ENCODE results near the gene NPAS3.

Gene NPAS3

GRCh38 chr14:33035416-33036194 lies 96.9 kb downstream of the NPAS3 start:
- TF ChIP-seq CTCF (conservative IDR thresholded peaks at IDR 0.05; ENCODE audit: low read length), result no peak
- H3K4me3 ChIP-seq (ENCODE audit: low read length), result no peak overlapping the region
- DNase-seq (ENCODE audit: low read depth), result no peak

GRCh38 chr14:33039311-33039710 lies 100.6 kb downstream of the NPAS3 start:
- TF ChIP-seq CTCF (conservative IDR thresholded peaks at IDR 0.05; ENCODE audit: low read length), result no peak
- DNase-seq (ENCODE audit: low read depth), result no peak

GRCh38 chr14:33040372-33041140 lies 101.9 kb downstream of the NPAS3 start:
- no peak overlapping the region for H3K4me3 ChIP-seq (ENCODE audit: low read length)
- DNase-seq (ENCODE audit: low read depth), result peak; percentile 5
- no peak for TF ChIP-seq CTCF (conservative IDR thresholded peaks at IDR 0.05; ENCODE audit: low read length)

More at GRCh38 chr14:33039311-33039710, 100.6 kb downstream of the NPAS3 start:
- H3K4me3 ChIP-seq (ENCODE audit: low read length), result no peak overlapping the region

- no peak for TF ChIP-seq CTCF (conservative IDR thresholded peaks at IDR 0.05; ENCODE audit: low read length)
- no peak for DNase-seq (ENCODE audit: low read depth)
- no peak overlapping the region for H3K4me3 ChIP-seq (ENCODE audit: low read length)
Measured at GRCh38 chr14:33042591-33042990, 103.9 kb downstream of the NPAS3 start.

GRCh38 chr14:33045760-33046159 lies 107.1 kb downstream of the NPAS3 start:
- H3K4me3 ChIP-seq (ENCODE audit: low read length), result no peak overlapping the region
- no peak for DNase-seq (ENCODE audit: low read depth)
- TF ChIP-seq CTCF (conservative IDR thresholded peaks at IDR 0.05; ENCODE audit: low read length), result no peak

GRCh38 chr14:33052943-33053342 lies 114.3 kb downstream of the NPAS3 start:
- DNase-seq (ENCODE audit: low read depth), result no peak
- no peak for TF ChIP-seq CTCF (conservative IDR thresholded peaks at IDR 0.05; ENCODE audit: low read length)
- H3K4me3 ChIP-seq (ENCODE audit: low read length), result no peak overlapping the region

GRCh38 chr14:33056213-33056612 lies 117.5 kb downstream of the NPAS3 start:
- no peak for DNase-seq (ENCODE audit: low read depth)
- no peak for TF ChIP-seq CTCF (conservative IDR thresholded peaks at IDR 0.05; ENCODE audit: low read length)

More at GRCh38 chr14:33056213-33056612, 117.5 kb downstream of the NPAS3 start:
- no peak overlapping the region for H3K4me3 ChIP-seq (ENCODE audit: low read length)
